B cell (primary cell): Measurements from ENCODE around the gene TMEM185B. TPM values are rescaled to one million over a fixed set of nuclear protein-coding genes. Genes with fewer than 3 reads are reported as not detected.

Experiments used
- ATAC-seq: fragments of 200-7000 bp; cut with Tn5 transposase; one replicate; pipeline ENCODE4 v1.10.0; 2021; ENCODE audit warnings: low read depth, mild to moderate bottlenecking, moderate number of reproducible peaks, moderate library complexity
- CTCF ChIA-PET: fragments of 350-600 bp; sonication (Branson Sonifier 250); formaldehyde crosslinking; loops from one replicate; lab custom pipeline; 2021; ENCODE audit warnings: antibody characterized with exemption, inconsistent platforms; lab: Charles Lee
- POLR2A ChIA-PET: fragments of 350-600 bp; sonication (Branson Sonifier 250); formaldehyde crosslinking; loops from one replicate; lab custom pipeline; 2021; ENCODE audit warnings: antibody characterized with exemption; lab: Charles Lee
- DNase-seq: peaks from one replicate; pipeline ENCODE4 v3.0.0; 2013
- H2AFZ ChIP-seq: 2 replicates; pipeline ENCODE4 v1.6.1; 2012; ENCODE audit warnings: mild to moderate bottlenecking, low read depth, low read length; ENCODE audit not compliant: insufficient read depth, poor library complexity, severe bottlenecking
- H3K27ac ChIP-seq, 2 donors: 1 replicate in 1 of 2; 2 replicates in 1 of 2; pipeline ENCODE4 v1.5.1; 2012 to 2013; ENCODE audit warnings: low read length in 2 of 2, mild to moderate bottlenecking in 2 of 2, moderate library complexity in 1 of 2
- H3K27me3 ChIP-seq, 4 experiments: fragments of 200-600 bp in 1 of 4; sonication (generic) in 1 of 4; replicated peaks in 1 of 4; 1 replicate in 2 of 4; 2 replicates in 2 of 4; pipeline versions ENCODE4 v1.6.1 to v1.7.0; 2013 to 2016; ENCODE audit warnings: low read length in 3 of 4, mild to moderate bottlenecking in 2 of 4, mixed read lengths in 1 of 4, moderate library complexity in 1 of 4; ENCODE audit not compliant: insufficient read depth in 4 of 4, control insufficient read depth in 3 of 4; ENCODE audit errors: control extremely low read depth in 1 of 4
- H3K36me3 ChIP-seq, 2 experiments: replicated peaks in 1 of 2; 1 replicate in 1 of 2; 2 replicates in 1 of 2; pipeline versions ENCODE4 v1.6.1 to v1.7.1; 2013; ENCODE audit warnings: low read length in 1 of 2; ENCODE audit not compliant: insufficient read depth in 2 of 2, control insufficient read depth in 1 of 2; ENCODE audit errors: control extremely low read depth in 1 of 2, extremely low read depth in 1 of 2
- H3K4me1 ChIP-seq, 2 donors: fragments of 200-600 bp in 1 of 2; sonication (generic) in 1 of 2; 1 replicate in 1 of 2; 2 replicates in 1 of 2; pipeline versions ENCODE4 v1.5.1 to v1.6.1; 2013 to 2017; ENCODE audit warnings: low read length in 2 of 2; ENCODE audit not compliant: control insufficient read depth in 2 of 2, insufficient read depth in 2 of 2
- H3K4me2 ChIP-seq: replicated peaks from 2 replicates; pipeline ENCODE3; 2012; ENCODE audit warnings: mild to moderate bottlenecking, low read depth, low read length; ENCODE audit not compliant: poor library complexity, severe bottlenecking
- H3K4me3 ChIP-seq, 5 experiments: fragments of 200-600 bp in 1 of 5; sonication (generic) in 1 of 5; 1 replicate in 3 of 5; 2 replicates in 2 of 5; pipeline versions ENCODE4 v1.5.1 to v1.7.0; 2011 to 2016; ENCODE audit warnings: low read length in 4 of 5, mild to moderate bottlenecking in 4 of 5, low read depth in 2 of 5, control low read depth in 1 of 5, moderate library complexity in 1 of 5; ENCODE audit not compliant: insufficient read depth in 1 of 5; ENCODE audit errors: control extremely low read depth in 1 of 5, extremely low read depth in 1 of 5
- H3K79me2 ChIP-seq: fragments of 200-600 bp; sonication (generic); one replicate; pipeline ENCODE4 v1.6.0; 2016; ENCODE audit warnings: low read length; ENCODE audit not compliant: control insufficient read depth, insufficient read depth
- H3K9ac ChIP-seq: fragments of 200-600 bp; sonication (generic); 2 replicates; pipeline ENCODE4 v1.6.1; 2017; ENCODE audit warnings: mild to moderate bottlenecking, low read length, moderate library complexity
- H3K9me3 ChIP-seq, 3 donors: one replicate each; pipeline versions ENCODE4 v1.6.1 to v1.7.1; 2013; ENCODE audit warnings: low read length in 2 of 3; ENCODE audit not compliant: control insufficient read depth in 2 of 3, insufficient read depth in 1 of 3; ENCODE audit errors: control extremely low read depth in 1 of 3
- H4K20me1 ChIP-seq: 2 replicates; pipeline ENCODE4 v1.6.0; 2012; ENCODE audit warnings: mild to moderate bottlenecking, low read length; ENCODE audit not compliant: insufficient read depth, control insufficient read depth, poor library complexity, severe bottlenecking
- H3K27ac Mint-ChIP-seq: one replicate; pipeline ENCODE4 v1.8.0; 2021; ENCODE audit warnings: mixed read lengths
- H3K27me3 Mint-ChIP-seq: one replicate; pipeline ENCODE4 v1.8.0; 2021; ENCODE audit warnings: mixed read lengths
- H3K4me1 Mint-ChIP-seq: one replicate; pipeline ENCODE4 v1.8.0; 2021; ENCODE audit warnings: mixed read lengths
- H3K4me3 Mint-ChIP-seq: one replicate; pipeline ENCODE4 v1.8.0; 2021; ENCODE audit warnings: mixed read lengths
- H3K9me3 Mint-ChIP-seq: one replicate; pipeline ENCODE4 v1.8.0; 2022; ENCODE audit warnings: mixed read lengths; ENCODE audit not compliant: insufficient read depth
- CTCF ChIP-seq: fragments of 200-600 bp; IDR thresholded peaks from one replicate; pipeline ENCODE4 v1.8.0; 2022; ENCODE audit warnings: antibody characterized with exemption, mild to moderate bottlenecking
- EZH2 ChIP-seq: IDR thresholded peaks from 2 replicates; pipeline ENCODE4 v1.6.1; 2012; ENCODE audit warnings: borderline replicate concordance, low read depth, mild to moderate bottlenecking, moderate library complexity, low read length; ENCODE audit not compliant: insufficient read depth, poor library complexity, severe bottlenecking
- WGBS: methylation state at CpG from one replicate; pipeline ENCODE4 v1.1.5; 2013; ENCODE audit warnings: missing lambda C conversion rate; ENCODE audit not compliant: insufficient coverage; 5-methylcytosine and 5-hydroxymethylcytosine counted together
- intact Hi-C: fragments of 100-400 bp; cut with micrococcal nuclease; formaldehyde crosslinking; loops from one replicate; pipeline ENCODE4 v1.10.0; 2022
- polyA plus RNA-seq: library from polyadenylated mRNA; depleted of rRNA; stranded (reverse); fragments of >200 nt; gene quantifications from 2 replicates; pipeline ENCODE4 v1.2.3, GENCODE V29; 2012
- total RNA-seq, 2 donors: library from RNA; stranded (reverse); fragments of 120-200 nt in 1 of 2; gene quantifications; 1 replicate in 1 of 2; 2 replicates in 1 of 2; pipeline versions ENCODE4 v1.2.3 to v1.2.4, GENCODE V29; 2013 to 2022

The TMEM185B gene
- total and polyA plus RNA-seq, 2 donors (not counting 1 experiment from before 2014, with no cell fraction given): 29.6 to 36.4 TPM

- Mint-ChIP-seq H3K4me3 (peak overlapping the region; percentile 49), H3K27me3 (no peaks in the 10 kb centered on the region), H3K4me1 (peaks cover 48% of the 10 kb centered on the region), H3K9me3 (no peaks in the 10 kb centered on the region), H3K27ac (peak overlapping the region; percentile 76)
- intact Hi-C loops: loop anchor here (2.0 to 5.0 kb wide), 2 partner anchors 209 to 854 kb away; partner anchors contain the start of genes C2orf76, DBI and EPB41L5
- Histone ChIP-seq H3K27ac (no peak overlapping the region), H4K20me1 (peaks cover 22% of the 10 kb centered on the region), H3K4me2 (no peak overlapping the region), H2AFZ (no peak overlapping the region), H3K9ac (no peak overlapping the region), H3K9me3 (peaks cover 0 to 9% (median 2%) of the 10 kb centered on the region in 3 donors), H3K4me3 (no peak overlapping the region), H3K4me1 (peaks cover 25 to 31% of the 10 kb centered on the region in 2 donors), H3K79me2 (peaks cover 37% of the 10 kb centered on the region), H3K27me3 (no peaks in the 10 kb centered on the region), H3K36me3 (peaks cover 1 to 20% of the 10 kb centered on the region in 2 experiments)
- TF ChIP-seq EZH2: no peak
- ATAC-seq (no peak), DNase-seq (no peak)
- ChIA-PET POLR2A (interaction anchor here (0.6 kb wide), 1 partner anchor 30 kb away, joined by 3 read pairs; no protein-coding TSS in a partner anchor), CTCF (interaction anchor here (1.4 to 6.1 kb wide), 2 partner anchors 31 to 46 kb away, joined by 4 to 34 read pairs; partner anchors contain the start of gene RALB)
- WGBS: 95% methylated on average over 3 of the region's 8 CpGs
Observed at GRCh38 chr2:120221616-120222015, 1.6 kb downstream of the TMEM185B start.

- peaks cover 41% of the 10 kb centered on the region for H3K79me2 ChIP-seq
- CTCF ChIA-PET: interaction anchor here (1.4 to 6.1 kb wide), 2 partner anchors 32 to 45 kb away, joined by 4 to 34 read pairs; partner anchors contain the start of gene RALB
- 50% methylated on average over 1 of the region's 2 CpGs for WGBS
Observed at GRCh38 chr2:120220756-120221155, 2.4 kb downstream of the TMEM185B start.

More at GRCh38 chr2:120220756-120221155, 2.4 kb downstream of the TMEM185B start:
- ATAC-seq (no peak), DNase-seq (no peak)
- no peak overlapping the region for H3K27ac ChIP-seq
- H3K36me3 ChIP-seq: peaks cover 1 to 20% of the 10 kb centered on the region in 2 experiments
- Mint-ChIP-seq H3K27me3 (no peaks in the 10 kb centered on the region), H3K9me3 (no peaks in the 10 kb centered on the region), H3K4me3 (no peak overlapping the region), H3K27ac (no peak overlapping the region), H3K4me1 (peaks cover 50% of the 10 kb centered on the region)
- POLR2A ChIA-PET: interaction anchor here (0.6 kb wide), 1 partner anchor 31 kb away, joined by 3 read pairs; no protein-coding TSS in a partner anchor
- no peaks in the 10 kb centered on the region for H3K27me3 ChIP-seq
- intact Hi-C loops: loop anchor here (5.0 kb wide), 1 partner anchor 853 kb away; the partner anchor contains the start of genes C2orf76 and DBI
- no peak overlapping the region for H2AFZ ChIP-seq
- peaks cover 30% of the 10 kb centered on the region for H4K20me1 ChIP-seq
- H3K4me3 ChIP-seq: no peak overlapping the region
- H3K9ac ChIP-seq: no peak overlapping the region
- peaks cover 0 to 15% (median 2%) of the 10 kb centered on the region in 3 donors for H3K9me3 ChIP-seq
- TF ChIP-seq CTCF (no peak), EZH2 (no peak)
- peaks cover 25 to 31% of the 10 kb centered on the region in 2 donors for H3K4me1 ChIP-seq
- H3K4me2 ChIP-seq: no peak overlapping the region
